Heart left ventricle (tissue), 16 donors: ENCODE measurements around the gene ARMH3. TPM values are rescaled to one million over a fixed set of nuclear protein-coding genes. Genes with fewer than 3 reads are reported as not detected.

Source experiments
- ATAC-seq, 4 donors: fragments of 200-7000 bp; cut with Tn5 transposase; one replicate each; pipeline ENCODE4 v1.9.1; 2020 to 2022; ENCODE audit warnings: moderate library complexity in 4 of 4, mild to moderate bottlenecking in 3 of 4, moderate number of reproducible peaks in 1 of 4
- DNase-seq, 5 donors: peaks; one replicate each; pipeline ENCODE4 v3.0.0-alpha.2; 2020
- H3K27ac ChIP-seq, 12 donors: fragments of 200-600 bp; sonication (generic) in 4 of 12; one replicate each; pipeline versions ENCODE4 v1.5.0 to v1.8.0; 2016 to 2022; ENCODE audit warnings: mild to moderate bottlenecking in 2 of 12
- H3K27me3 ChIP-seq, 9 donors: fragments of 200-600 bp; sonication (generic) in 2 of 9; one replicate each; pipeline versions ENCODE4 v1.5.1 to v1.8.0; 2016 to 2022; ENCODE audit warnings: mild to moderate bottlenecking in 3 of 9
- H3K36me3 ChIP-seq, 9 donors: fragments of 200-600 bp; sonication (generic) in 2 of 9; one replicate each; pipeline versions ENCODE4 v1.5.0 to v1.8.0; 2018 to 2022; ENCODE audit warnings: mild to moderate bottlenecking in 2 of 9
- H3K4me1 ChIP-seq, 12 donors: fragments of 200-600 bp; sonication (generic) in 4 of 12; one replicate each; pipeline versions ENCODE4 v1.5.0 to v1.8.0; 2016 to 2022; ENCODE audit warnings: mild to moderate bottlenecking in 3 of 12
- H3K4me3 ChIP-seq, 12 donors: fragments of 200-600 bp; sonication (generic) in 4 of 12; one replicate each; pipeline versions ENCODE4 v1.5.0 to v1.8.0; 2017 to 2022; ENCODE audit warnings: mild to moderate bottlenecking in 9 of 12, moderate library complexity in 4 of 12
- H3K9me3 ChIP-seq, 12 donors: fragments of 200-600 bp; sonication (generic) in 4 of 12; one replicate each; pipeline versions ENCODE4 v1.5.0 to v1.8.0; 2016 to 2022; ENCODE audit warnings: mild to moderate bottlenecking in 1 of 12
- CTCF ChIP-seq, 12 donors: fragments of 200-600 bp; sonication (generic) in 4 of 12; IDR thresholded peaks; one replicate each; pipeline versions ENCODE4 v1.5.0 to v1.8.0; 2018 to 2022; ENCODE audit warnings: antibody characterized with exemption in 12 of 12, mild to moderate bottlenecking in 5 of 12
- POLR2A ChIP-seq, 2 donors: fragments of 450-650 bp; IDR thresholded peaks; one replicate each; pipeline ENCODE4 v1.6.1; 2017; ENCODE audit warnings: antibody characterized with exemption in 2 of 2, mild to moderate bottlenecking in 2 of 2, moderate library complexity in 2 of 2
- WGBS, 4 donors: extraction: QIAGEN DNeasy Blood & Tissue Kit in 2 of 4; methylation state at CpG; one replicate each; pipeline versions ENCODE4 v1.1.5 to v1.1.7; 2013 to 2018; 5-methylcytosine and 5-hydroxymethylcytosine counted together
- intact Hi-C, 10 donors: fragments of 100-400 bp; cut with DNase I; formaldehyde crosslinking; loops; one replicate each; pipeline versions ENCODE4 v1.11.1 to v1.14.2; 2022
- polyA plus RNA-seq, 2 donors: library from polyadenylated mRNA; stranded (reverse); fragments of 200-250 nt; gene quantifications; one replicate each; pipeline ENCODE4 v1.2.3, GENCODE V29; 2013
- total RNA-seq, 9 donors: library from RNA; depleted of rRNA in 2 of 9; stranded (reverse); fragments of >200 nt in 2 of 9; fragmentation: NEBNext Ultra II Directional in 3 of 9; extraction: Animal tissue kit (Norgen Biotek cat#: 25700) in 3 of 9; gene quantifications; one replicate each; pipeline versions ENCODE4 v1.1.0 to v1.2.4, GENCODE V29; 2016 to 2023
- donor health status: ischemic (EF 13 %, LVEDD 7.1; RV severe dilation, severe dysfunction).
- donor health status: healthy with polysubstance abuse.
- donor health status: DM: no; HTN: yes; CAD: no.
- donor health status: DM: no; HTN: no; CAD: no.
- donor health status: ischemic (EF 25% LVEDD 6.9; RV normal size, moderate dysfunction).
- donor health status: ischemic (EF 25% LVEDD 5.7; RV mildly dilated, moderate dysfunction).
- donor health status: healthy.
- donor health status: DM: yes; HTN: yes; CAD: no.
- donor health status: ischemic (EF 35%, LVEDD 5.7; RV mildly dilated, moderate dysfunction).
- donor health status: nonischemic (EF 11% LVEDD 7.7; RV severe dilation, severe dysfunction).
- donor health status: DM: yes; HTN: yes; CAD: no.
- donor health status: PGD.
- donor health status: ischemic (EF 29% LVEDD 5.4; RV normal size, mild dysfunction).
- donor health status: nonischemic (EF 23%, LVEDD 6.1; RV moderate dilation, normal function).

The ARMH3 gene
- total and polyA plus RNA-seq, 11 donors: 28.5 to 84.2 (median 43.9) TPM

DNA sequence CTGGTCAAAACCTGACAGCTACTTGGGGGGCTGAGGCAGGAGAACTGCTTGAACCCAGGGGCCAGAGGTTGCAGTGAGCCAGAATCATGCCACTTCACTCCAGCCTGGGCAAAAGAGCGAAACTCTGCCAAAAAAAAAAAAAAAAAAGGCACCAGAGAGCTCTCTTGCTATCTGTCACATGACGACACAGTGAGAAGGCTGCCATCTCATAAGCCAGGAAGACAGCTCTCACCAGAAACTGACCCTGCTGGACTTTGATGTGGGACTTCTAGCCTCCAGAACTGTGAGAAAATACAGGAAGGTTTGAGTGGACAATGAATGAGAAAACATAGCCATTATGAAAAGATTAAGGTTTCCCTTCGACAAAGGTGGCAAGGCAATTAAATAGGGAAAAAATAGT lies 161.2 kb downstream of the ARMH3 start:
- intact Hi-C loops: loop anchor here in 5 of 10 donors (5.0 to 10.0 kb wide), 3 partner anchors 70 to 113 kb away; no protein-coding TSS in a partner anchor
- Histone ChIP-seq H3K4me3 (no peak overlapping the region), H3K4me1 (peaks cover 0 to 68% (median 13%) of the 10 kb centered on the region in 12 donors), H3K27ac (peak overlapping the region in 11 of 12 donors; percentile 37 to 82 (median 66)), H3K36me3 (no peaks in the 10 kb centered on the region), H3K9me3 (no peaks in the 10 kb centered on the region), H3K27me3 (no peaks in the 10 kb centered on the region)
- ATAC-seq (peak; percentile 53 to 81 (median 62)), DNase-seq (peak in 3 of 5 donors; percentile 20 to 37 (median 30))
- no peak for TF ChIP-seq CTCF (IDR thresholded peaks at IDR 0.05)
- TF ChIP-seq POLR2A (IDR thresholded peaks at IDR 0.05): no peak
- 56 to 69% (median 65%) methylated on average over 3 of the region's 3 CpGs for WGBS, 4 donors

DNA sequence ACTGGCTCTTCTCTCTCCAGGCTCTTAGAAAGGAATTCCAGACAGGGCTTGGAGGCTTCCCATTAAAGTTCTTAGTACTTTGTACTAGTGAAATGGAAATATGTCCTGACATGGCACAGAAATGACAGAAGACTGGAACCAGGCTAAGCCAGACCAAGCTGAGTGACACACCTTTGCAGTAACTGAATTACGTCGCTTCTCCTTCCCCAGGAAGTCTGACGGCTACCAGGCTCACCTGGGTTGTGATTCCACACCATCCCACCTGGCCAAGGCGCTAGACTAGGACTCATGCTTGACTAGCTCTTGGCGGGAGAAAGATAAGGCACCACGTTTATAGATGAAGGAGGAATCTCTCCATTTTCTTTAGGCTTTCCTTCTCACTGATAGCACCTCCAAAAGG lies 161.7 kb downstream of the ARMH3 start:
- intact Hi-C loops: loop anchor here in 4 of 10 donors (5.0 to 10.0 kb wide), 3 partner anchors 71 to 113 kb away; no protein-coding TSS in a partner anchor

GRCh38 chr10:101893510-101894120 lies 162.4 kb downstream of the ARMH3 start:
- intact Hi-C loops: loop anchor here in 4 of 10 donors (5.0 to 10.0 kb wide), 3 partner anchors 71 to 114 kb away; no protein-coding TSS in a partner anchor
- no peak overlapping the region for H3K4me3 ChIP-seq
- ATAC-seq: peak in 1 of 4 donors; percentile 23

More for the DNA sequence above, 161.7 kb downstream of the ARMH3 start:
- Histone ChIP-seq H3K27me3 (no peaks in the 10 kb centered on the region), H3K4me3 (no peak overlapping the region), H3K36me3 (peaks cover 0 to under 1% (median 0%) of the 10 kb centered on the region in 9 donors), H3K4me1 (peaks cover 0 to 67% (median 14%) of the 10 kb centered on the region in 12 donors), H3K9me3 (no peaks in the 10 kb centered on the region), H3K27ac (peak overlapping the region in 11 of 12 donors; percentile 37 to 82 (median 66))
- WGBS, 4 donors: 66 to 81% (median 75%) methylated on average over 6 of the region's 6 CpGs
- DNase-seq (no peak), ATAC-seq (peak; percentile 27 to 60 (median 44))
- no peak for TF ChIP-seq POLR2A (IDR thresholded peaks at IDR 0.05)
- no peak for TF ChIP-seq CTCF (IDR thresholded peaks at IDR 0.05)

More at GRCh38 chr10:101893510-101894120, 162.4 kb downstream of the ARMH3 start:
- Histone ChIP-seq H3K27ac (peak overlapping the region in 11 of 12 donors; percentile 37 to 82 (median 66)), H3K9me3 (no peaks in the 10 kb centered on the region), H3K4me1 (peaks cover 0 to 66% (median 17%) of the 10 kb centered on the region in 12 donors), H3K27me3 (no peaks in the 10 kb centered on the region), H3K36me3 (peaks cover 0 to 7% (median 0%) of the 10 kb centered on the region in 9 donors)
- DNase-seq: no peak
- no peak for TF ChIP-seq CTCF (IDR thresholded peaks at IDR 0.05)
- TF ChIP-seq POLR2A (IDR thresholded peaks at IDR 0.05): no peak
- 78 to 90% (median 83%) methylated on average over 1 of the region's 1 CpG for WGBS, 4 donors
